ENCODE measurements around the gene WNK2. TPM values are rescaled to one million over a fixed set of nuclear protein-coding genes. Genes with fewer than 3 reads are reported as not detected.

Gene WNK2
- polyA plus RNA-seq, 3 donors = 23.4 to 38.9 (median 33.6) TPM

DNA sequence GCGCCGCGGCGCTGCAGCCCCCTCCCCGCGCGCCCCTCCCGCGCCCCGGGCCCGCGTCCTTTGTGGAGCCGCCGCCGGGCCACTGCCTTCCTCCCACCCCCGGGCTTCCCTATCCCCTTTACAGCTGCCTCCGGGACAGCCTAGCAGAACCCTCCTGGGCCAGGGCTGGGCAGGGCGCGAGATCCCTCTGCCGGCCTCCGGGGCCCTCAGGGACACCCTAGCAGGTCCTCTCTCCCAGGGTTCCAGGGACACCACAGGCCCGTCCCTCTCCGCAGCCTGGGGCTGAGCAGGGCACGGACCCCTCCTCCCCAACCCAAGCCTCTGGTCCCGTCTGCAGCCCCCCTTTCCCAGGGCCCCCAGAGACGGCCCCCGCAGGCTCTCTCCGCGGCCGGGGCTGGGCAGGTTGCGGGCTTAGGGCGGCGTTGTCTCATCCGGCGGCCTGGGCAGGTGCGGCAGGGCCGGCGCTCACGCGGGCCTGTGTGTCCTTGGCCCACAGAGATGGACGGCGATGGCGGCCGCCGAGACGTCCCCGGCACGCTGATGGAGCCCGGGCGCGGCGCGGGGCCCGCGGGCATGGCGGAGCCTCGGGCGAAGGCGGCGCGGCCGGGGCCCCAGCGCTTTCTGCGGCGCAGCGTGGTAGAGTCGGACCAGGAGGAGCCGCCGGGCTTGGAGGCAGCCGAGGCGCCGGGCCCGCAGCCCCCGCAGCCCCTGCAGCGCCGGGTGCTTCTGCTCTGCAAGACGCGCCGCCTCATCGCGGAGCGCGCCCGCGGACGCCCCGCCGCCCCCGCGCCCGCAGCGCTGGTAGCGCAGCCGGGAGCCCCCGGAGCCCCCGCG, 710 bp downstream of the WNK2 start:
- no peak for DNase-seq

DNA sequence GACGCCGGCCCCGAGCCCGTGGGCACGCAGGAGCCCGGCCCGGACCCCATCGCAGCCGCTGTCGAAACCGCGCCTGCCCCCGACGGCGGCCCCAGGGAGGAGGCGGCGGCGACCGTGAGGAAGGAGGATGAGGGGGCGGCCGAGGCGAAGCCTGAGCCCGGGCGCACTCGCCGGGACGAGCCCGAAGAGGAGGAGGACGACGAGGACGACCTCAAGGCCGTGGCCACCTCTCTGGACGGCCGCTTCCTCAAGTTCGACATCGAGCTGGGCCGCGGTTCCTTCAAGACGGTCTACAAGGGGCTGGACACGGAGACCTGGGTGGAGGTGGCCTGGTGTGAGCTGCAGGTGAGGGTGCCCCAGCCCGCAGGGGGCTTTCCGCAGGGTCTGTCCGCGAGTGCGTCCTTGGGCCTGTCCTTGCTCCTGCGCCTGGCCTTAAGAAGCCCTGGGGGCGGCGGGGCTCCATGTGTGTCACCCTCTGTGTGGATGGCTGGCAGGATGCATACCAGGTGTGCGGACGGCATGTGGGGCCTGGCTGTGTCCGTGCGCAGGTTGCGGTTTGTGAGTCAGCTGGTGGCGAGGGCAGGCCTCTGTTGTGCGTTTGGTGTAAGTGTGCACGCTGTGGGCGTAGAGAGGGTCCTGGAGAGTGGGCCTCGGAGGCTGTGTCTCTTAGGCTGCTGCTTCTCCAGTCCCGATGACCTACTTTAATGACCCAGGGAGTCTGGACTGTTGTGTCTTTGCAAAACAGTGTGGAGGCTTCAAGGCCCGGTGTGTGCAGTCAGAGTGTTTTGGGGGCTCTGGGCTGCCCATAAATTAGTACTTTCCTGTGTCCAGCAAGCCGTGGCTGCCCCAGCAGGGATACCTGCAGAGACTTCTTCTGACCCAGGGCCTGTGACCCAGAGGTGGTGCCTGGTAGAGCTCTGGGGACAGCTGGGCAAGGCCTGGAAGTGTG, 1.6 kb downstream of the WNK2 start:
- no peak for DNase-seq

DNA sequence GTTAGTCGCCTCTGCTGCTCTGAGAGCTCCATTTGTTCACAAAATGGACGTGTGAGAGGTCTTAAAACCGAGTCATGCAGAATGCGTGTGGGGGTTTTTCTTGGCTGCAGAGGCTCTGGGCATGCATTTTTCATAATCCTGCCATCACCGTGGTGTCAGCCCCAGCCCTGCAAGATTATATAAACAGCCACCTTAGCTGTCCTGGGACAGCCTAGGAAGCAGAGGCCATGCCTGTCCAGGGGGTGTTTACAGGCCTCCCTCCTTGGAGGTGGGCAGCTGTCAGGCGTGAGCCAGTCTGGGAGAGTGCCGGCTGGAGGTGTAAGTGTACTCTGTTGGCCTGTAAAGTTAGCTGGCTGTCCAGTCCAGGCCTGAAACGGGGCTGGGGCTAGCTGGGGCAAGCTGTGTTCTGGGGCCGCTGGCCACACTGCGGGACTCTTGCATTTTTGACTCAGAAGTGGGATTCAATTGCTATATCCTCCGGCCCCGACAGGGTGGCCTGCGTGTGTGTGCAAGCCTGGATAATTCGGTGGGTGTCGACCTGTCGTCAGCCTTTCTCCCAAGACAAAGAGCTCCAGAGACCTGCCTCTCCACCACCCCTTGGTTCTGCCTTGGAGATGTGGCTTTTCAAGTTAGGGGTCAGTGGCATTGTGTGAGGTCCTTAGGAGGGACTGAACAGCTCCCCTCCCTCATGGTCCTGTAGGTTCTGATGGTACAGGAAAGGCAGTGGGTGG, 2.4 kb downstream of the WNK2 start:
- no peak for DNase-seq

- no peak for DNase-seq
Observed at GRCh38 chr9:93187047-93187446, 3.1 kb downstream of the WNK2 start.

DNA sequence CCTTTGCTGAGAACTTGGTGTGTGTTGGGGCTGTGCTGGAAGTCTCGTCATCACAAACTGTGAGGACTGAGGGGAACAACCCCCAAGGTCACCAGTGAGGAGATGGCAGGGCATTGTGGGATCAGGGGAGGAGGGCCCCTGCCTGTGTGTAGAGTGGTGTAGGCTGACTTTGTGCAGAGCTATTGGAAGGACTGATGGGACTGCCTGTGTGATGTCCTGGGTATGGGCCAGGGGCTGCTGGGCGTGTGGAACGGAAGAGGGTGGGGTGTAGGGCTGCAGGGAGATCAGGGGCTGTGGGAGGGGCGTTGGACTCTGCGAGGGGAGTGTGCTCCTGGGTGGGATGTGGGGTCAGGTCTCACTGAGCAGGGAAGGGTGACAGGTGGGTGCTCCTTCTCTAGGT, 3.6 kb downstream of the WNK2 start:
- DNase-seq = no peak

GRCh38 chr9:93188426-93189368, 4.8 kb downstream of the WNK2 start:
- no peak for DNase-seq

- DNase-seq = no peak
Observed at GRCh38 chr9:93189369-93190132, 5.6 kb downstream of the WNK2 start.

- no peak for DNase-seq
Observed at GRCh38 chr9:93190133-93190525, 6.2 kb downstream of the WNK2 start.

GRCh38 chr9:93190656-93191353, 6.9 kb downstream of the WNK2 start:
- DNase-seq = no peak

GRCh38 chr9:93191354-93191660, 7.4 kb downstream of the WNK2 start:
- DNase-seq = no peak

- DNase-seq = no peak
Observed at GRCh38 chr9:93192721-93193387, 8.9 kb downstream of the WNK2 start.

GRCh38 chr9:93193388-93194220, 9.7 kb downstream of the WNK2 start:
- no peak for DNase-seq

DNA sequence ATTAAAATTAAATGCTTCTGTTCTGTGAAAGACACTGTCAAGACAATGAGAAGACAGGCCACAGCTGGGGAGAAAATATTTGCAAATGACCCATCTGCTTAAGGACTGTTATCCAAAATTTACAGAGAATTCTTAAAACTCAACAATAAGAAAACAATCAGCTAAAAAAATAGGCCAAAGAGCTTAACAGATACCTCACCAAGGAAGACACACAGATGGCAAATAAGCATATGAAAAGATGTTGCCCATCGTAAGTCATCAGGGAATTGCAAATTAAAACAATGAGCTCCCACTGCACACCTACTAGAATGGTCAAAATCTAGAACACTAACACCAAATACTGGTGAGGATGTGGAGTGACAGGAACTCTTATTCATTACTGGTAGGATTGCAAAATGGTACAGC, 10.3 kb downstream of the WNK2 start:
- no peak for DNase-seq

DNA sequence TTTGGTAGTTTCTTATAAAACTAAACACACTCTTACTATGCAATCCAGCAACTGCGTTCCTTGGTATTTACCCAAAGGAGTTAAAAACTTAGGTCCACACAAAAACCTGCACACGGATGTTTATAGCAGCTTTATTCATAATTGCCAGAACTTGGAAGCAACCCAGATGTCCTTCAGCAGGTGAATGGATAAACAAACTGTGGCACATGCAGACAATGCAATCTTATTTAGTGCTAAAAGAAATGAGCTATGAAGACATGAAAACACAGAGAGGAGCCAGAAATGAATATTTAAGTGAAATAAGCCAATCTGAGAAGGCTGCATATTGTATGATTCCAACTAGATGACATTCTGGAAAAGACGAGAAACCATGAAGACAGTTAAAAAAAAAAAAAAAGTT, 10.7 kb downstream of the WNK2 start:
- no peak for DNase-seq

GRCh38 chr9:93196096-93197055, 12.4 kb downstream of the WNK2 start:
- no peak for DNase-seq

- no peak for DNase-seq
Observed at GRCh38 chr9:93197670-93198069, 13.7 kb downstream of the WNK2 start.
